Fibroblast of skin of back (primary cell): Measurements from ENCODE around the gene ARHGAP10.

Source experiments
- DNase-seq: peaks from one replicate; pipeline ENCODE4 v3.0.0-alpha.2; 2013

Gene ARHGAP10

DNA sequence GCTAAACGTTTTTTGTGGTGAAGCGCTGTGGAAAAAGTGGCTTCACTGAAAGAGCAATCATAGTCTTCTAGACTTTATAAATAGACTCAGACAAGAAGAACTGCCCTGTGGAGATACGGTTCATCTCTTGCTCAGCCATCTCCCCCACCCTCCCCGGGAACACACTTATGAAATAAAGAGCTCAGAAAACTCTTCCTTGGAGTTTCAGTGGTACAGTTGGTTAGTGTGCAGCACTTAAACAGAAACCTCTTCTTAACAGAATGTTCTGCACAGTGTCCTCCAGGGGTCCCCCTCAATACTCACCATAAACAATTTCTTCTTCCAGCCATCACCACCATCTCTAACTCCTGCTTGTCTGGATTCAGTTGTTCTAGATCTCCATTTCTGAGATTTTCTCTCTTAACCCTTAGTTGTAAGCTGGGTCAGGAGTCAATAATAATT lies 313.0 kb downstream of the ARHGAP10 start:
- no peak for DNase-seq

GRCh38 chr4:148048598-148048997 lies 316.7 kb downstream of the ARHGAP10 start:
- no peak for DNase-seq

DNA sequence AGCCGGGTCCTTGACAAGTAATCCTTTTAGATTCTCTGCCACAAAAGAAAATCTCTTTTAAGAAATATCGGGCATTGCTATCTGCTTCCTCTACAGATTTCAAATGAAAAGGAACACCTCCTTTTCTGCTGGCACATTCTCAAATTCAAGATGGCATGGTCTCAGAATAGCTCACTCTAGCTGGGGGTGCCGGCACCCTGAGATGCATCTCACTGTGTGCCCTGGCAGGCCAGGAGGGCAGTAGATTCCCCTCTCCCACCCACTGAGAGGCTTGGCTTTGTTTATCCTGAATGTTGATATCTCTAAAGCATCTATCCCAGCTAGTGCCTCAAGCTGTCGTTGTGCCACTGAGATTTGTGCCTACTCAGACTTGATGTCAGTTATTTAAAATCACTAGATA lies 319.5 kb downstream of the ARHGAP10 start:
- no peak for DNase-seq

- DNase-seq: no peak
Observed at GRCh38 chr4:148052448-148052847, 320.6 kb downstream of the ARHGAP10 start.

DNA sequence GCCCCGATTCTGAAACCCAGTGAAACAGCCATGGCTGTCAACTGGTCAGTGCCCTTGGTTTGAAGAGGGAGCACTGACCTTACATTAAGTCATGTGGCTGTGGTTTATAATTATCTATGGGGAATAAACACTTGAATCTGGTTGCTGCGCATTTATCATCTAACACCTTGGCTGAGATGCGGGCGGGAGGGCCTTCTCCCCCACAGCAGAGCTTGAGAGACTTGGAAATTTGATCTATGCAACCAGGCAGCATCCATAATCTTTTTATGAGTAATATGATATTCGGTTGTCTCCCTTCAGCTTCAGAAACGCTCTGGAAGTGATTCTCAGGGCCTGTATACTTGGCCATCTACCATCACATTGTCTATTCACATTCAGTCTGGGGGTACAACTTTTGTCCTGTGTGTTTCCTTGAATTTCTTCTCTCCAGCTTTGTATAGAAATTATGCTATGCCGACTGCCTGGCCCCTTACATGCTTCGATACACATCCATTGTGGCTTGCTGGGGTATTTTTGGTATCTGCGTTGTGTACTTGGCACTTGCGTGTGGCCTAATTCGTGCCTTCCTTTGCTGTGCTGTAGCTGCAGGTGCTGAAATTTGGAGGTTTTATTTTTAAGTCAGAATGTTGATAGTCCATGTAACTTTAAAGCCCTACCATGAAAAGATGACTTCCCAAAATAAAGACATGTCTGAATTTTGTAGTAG lies 321.6 kb downstream of the ARHGAP10 start:
- no peak for DNase-seq

GRCh38 chr4:148054275-148054674 lies 322.4 kb downstream of the ARHGAP10 start:
- no peak for DNase-seq

DNA sequence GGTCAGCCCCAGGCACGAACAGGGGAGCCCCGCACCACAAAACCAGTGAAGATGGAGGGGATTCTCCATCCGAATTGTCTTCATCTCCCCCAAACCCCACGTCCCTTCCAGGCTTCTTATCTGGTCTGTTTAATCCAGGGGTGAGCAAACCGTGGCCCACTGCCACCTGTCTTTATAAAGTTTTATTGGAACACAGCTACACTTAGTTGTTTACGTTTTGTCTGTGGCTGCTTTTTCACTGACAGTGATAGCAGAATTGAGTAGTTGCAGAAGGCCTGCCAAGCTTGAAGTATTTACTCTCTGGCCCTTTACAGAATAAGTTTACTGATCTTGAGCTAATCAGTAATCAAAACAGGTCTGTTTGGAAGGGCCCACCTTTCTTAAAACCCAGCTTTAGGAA lies 324.0 kb downstream of the ARHGAP10 start:
- DNase-seq: no peak

DNA sequence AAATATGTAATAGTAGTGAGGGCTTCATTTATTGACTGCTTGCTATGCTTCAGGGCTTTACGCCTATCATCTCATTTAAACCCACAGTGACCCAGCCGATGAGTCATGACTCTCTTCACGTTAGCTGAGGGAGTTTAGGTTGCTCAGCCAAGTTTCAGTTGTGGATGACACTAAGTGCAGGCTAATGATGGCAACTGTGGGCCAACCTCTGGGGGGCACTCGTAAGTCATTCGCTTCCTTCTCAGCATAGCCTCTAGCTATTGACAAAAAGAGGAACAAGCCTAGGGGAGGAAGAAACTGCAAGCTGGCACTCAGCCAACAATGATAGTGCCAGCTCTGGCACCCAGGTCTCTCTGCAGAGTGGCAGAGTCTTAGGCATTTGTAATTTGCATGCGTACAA lies 325.0 kb downstream of the ARHGAP10 start:
- peak; percentile 43 for DNase-seq

- DNase-seq: no peak
Observed at GRCh38 chr4:148057516-148057915, 325.6 kb downstream of the ARHGAP10 start.

DNA sequence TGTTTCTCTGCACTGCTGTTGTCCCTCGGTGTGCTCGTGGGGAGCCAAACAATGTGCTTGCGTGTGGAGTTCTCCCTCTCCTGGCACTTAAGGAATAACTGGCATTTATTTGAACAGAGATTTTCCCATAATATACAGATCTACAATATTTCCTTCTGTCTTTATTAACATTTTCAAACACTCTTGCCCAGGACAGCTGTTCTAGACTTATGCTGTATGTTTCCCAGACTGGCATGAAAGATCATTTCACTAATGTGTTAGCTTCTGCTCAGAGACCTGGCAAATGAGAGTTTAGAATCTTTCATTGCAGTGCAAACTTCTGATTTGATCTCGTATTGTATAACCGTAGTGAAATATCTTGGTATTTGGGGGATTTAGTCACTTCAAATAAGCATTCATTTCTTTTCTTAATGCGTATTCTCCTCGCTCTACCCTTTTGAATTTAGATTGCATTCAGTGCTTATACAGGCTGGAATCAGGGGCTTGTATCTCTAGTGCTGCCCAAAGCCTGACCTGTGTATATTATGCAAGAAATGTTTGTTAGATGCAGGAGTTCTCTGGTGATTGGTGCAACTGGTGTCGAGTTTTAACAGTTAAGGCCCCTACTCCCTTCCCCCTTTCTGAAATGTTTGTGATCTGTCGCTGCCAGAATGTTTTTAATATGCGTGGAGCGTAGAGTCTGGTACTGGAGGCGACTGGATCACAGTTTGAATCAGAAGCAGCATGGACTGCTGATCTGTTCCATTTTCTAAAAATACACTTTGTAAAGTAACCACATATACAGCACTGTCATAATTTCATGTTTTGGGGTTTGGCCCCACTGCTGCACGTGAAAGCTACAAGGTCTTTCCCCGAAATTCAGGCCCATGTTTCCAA lies 326.3 kb downstream of the ARHGAP10 start:
- DNase-seq: no peak

DNA sequence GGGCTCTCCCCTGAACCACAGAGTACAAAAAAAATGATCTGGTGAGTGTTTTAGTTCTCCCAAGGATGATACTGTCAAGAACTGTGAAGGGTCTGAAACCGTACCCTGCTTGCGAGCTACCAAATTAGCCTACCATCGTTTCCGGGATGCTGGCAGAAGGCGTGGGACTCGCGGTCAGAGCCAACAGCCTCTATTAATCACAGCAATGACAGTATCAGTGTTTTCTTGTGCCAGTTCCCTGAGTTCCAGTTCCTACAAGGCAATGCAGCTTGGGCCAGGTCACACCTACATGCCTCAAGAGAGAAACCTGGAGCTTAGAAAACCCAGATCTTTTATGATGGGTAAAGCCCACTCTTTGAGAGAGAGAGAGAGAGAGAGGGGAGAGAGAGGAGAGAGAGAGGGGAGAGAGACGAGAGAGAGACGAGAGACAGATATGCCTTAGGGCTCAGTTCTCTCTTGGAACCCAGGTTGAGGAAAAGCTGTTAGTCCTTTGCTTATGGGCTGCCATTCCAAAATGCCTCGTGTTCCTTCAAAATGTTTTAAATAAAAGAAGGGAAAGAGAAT lies 327.8 kb downstream of the ARHGAP10 start:
- no peak for DNase-seq

GRCh38 chr4:148060264-148061140 lies 328.6 kb downstream of the ARHGAP10 start:
- DNase-seq: no peak

- no peak for DNase-seq
Observed at GRCh38 chr4:148061141-148061481, 329.2 kb downstream of the ARHGAP10 start.

DNA sequence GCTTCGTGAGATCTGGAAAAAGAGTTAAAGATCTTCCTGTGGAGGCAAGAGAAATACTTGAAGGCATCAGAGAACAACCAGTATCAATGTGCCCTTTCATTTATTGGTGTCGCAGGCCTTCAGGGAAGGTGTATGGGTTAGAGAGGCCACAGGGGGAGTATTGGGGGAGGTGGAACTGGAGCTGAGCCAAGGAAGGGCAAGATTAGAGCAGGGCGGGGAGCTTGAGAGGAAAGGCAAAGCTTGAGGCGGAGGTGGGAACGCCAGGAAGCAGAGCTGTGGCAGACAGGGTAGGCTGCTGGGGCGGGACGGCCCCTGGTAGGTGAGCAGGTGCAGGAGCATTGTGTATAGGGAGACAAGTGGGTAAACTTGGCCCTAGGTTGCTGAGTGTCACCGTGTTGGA lies 329.9 kb downstream of the ARHGAP10 start:
- no peak for DNase-seq

GRCh38 chr4:148062301-148062950 lies 330.5 kb downstream of the ARHGAP10 start:
- no peak for DNase-seq

GRCh38 chr4:148064451-148064850 lies 332.6 kb downstream of the ARHGAP10 start:
- DNase-seq: no peak

DNA sequence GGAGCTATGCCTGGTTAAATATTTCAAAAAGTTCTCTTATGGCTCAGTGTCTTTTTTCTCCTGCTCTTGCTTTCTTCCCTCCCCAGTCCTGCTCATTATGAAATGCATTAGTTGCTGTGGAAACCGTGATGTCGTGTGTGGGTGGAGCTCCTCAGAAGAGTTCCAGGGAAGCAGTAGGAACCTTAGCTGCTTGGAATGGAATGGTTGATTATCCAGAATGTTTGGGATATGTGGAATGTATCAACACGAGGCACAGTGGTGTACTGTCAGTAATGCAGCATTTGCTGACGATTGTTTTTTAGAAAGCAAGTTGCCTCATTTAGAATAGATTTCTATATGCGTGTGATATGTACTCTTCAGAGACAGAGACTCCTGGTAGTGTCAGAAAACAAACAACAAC lies 333.2 kb downstream of the ARHGAP10 start:
- peak; percentile 65 for DNase-seq

GRCh38 chr4:148067301-148067916 lies 335.5 kb downstream of the ARHGAP10 start:
- DNase-seq: peak; percentile 18

DNA sequence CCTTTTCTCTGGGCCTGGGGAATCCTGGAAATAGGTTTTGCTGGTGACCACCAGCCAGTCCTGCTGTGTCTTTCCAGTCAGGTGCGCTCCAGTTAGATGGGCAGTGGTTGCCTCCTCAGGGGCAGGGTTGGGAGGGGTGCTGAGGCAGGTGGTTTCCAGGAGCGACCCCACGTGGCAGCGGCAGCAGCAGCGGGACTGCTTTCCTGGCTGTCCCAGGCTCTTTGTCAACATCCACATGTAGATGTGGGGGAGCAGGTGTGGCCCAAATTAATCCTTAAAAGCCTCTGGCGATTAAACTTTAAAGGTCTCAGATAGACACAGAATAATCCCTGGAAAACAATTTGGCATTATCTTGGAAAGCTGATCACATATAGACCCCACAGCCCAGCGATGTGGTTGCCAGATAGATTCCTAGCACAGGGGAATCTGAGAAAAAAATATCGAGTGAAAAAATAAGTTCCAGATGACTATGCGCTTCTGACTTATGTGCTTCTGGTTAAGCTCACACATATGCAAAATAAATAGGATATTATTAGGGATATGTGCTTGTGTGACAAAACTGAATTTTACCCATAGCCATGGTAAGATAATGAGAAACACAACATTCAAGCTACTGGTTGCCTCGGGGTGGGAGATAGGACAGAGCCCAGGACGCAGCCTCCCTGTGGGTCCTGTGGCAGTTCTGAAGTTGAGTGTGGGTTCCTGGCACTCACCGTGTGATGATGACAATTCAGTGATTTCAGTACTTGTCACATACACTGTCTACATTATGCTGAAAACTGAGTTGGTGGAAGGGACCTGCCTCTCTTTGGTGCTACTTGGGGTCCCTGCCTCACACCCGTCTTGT lies 336.4 kb downstream of the ARHGAP10 start:
- no peak for DNase-seq

DNA sequence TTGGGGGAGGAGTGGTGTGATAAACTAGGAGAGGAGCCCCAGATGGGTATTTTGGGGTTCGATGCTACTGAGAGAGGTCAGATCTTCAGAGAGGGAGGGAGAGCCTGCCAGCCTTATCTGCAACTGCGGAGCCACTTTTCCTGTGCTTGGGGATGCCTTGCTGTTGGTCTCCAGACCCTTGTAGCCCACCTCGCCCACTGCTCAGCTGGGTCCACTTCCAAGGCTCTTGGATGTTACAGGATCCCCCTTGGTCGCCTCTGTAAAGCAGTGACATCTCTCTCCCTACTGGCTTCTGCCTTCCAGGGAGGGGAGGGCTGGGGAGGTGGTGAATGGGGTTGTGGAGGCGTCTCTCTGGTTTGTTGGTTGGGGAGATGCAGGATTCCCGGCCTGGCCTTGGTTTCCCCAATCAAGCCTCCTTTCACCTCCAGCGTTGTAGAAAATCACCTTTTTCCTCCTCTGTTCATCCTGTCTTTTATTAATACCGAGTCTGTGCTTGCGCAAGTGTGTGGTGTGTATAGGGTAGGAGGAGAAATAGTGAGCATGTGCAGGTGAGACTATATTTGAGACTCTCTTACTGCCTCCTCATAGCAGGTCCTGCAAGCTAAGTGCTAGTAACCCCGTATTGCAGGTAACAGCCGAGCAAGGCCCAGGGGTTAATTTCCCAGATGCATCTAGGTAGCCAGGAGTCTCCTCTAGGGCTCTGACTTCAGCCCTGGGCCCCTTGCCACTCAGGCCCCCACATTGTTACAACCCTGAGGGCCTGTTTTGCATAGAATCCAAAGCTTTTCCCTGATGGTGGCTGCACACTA lies 337.4 kb downstream of the ARHGAP10 start:
- DNase-seq: no peak
